NCI-H748 treated with DMSO at 0.1 percent for 48 hours (cell line): Measurements from ENCODE around the gene U2AF2.

Experiments used
- DNase-seq: peaks from one replicate; lab custom pipeline; 2025; lab: John Stamatoyannopoulos, UW

The U2AF2 gene

GRCh38 chr19:55621673-55622231, 33.1 kb upstream of the U2AF2 start:
- DNase-seq, result no peak

- DNase-seq, result no peak
These were observed 32.4 kb upstream of the U2AF2 start for GRCh38 chr19:55622242-55622969.

GRCh38 chr19:55623130-55623529, 31.7 kb upstream of the U2AF2 start:
- DNase-seq, result no peak

GRCh38 chr19:55623561-55623960, 31.3 kb upstream of the U2AF2 start:
- no peak for DNase-seq

- DNase-seq, result peak; percentile 94
These were observed 30.5 kb upstream of the U2AF2 start, which contains the start of gene ZNF784 for GRCh38 chr19:55624109-55625003. Gene ZNF784, minus strand, starts transcription at chr19:55624566. Its CDS starts 5 bp downstream, at chr19:55624561.

- DNase-seq, result no peak
These were observed 29.9 kb upstream of the U2AF2 start for GRCh38 chr19:55625004-55625326.

- no peak for DNase-seq
These were observed 28.5 kb upstream of the U2AF2 start for GRCh38 chr19:55626350-55626749.

GRCh38 chr19:55632463-55632834, 22.4 kb upstream of the U2AF2 start:
- DNase-seq, result peak; percentile 85

- DNase-seq, result no peak
These were observed 21.0 kb upstream of the U2AF2 start for GRCh38 chr19:55633861-55634260.

GRCh38 chr19:55635334-55635717, 19.5 kb upstream of the U2AF2 start:
- no peak for DNase-seq

- no peak for DNase-seq
These were observed 18.9 kb upstream of the U2AF2 start for GRCh38 chr19:55635856-55636440.

GRCh38 chr19:55636723-55637122, 18.1 kb upstream of the U2AF2 start:
- DNase-seq, result no peak

GRCh38 chr19:55637534-55637933, 17.3 kb upstream of the U2AF2 start:
- no peak for DNase-seq

- DNase-seq, result no peak
These were observed 15.9 kb upstream of the U2AF2 start for GRCh38 chr19:55638864-55639359.

- peak; percentile 54 for DNase-seq
These were observed 14.7 kb upstream of the U2AF2 start for GRCh38 chr19:55640043-55640576.

GRCh38 chr19:55640577-55641425, 14.0 kb upstream of the U2AF2 start, which contains the start of gene ZNF580:
Gene ZNF580, plus strand, starts transcription at chr19:55641002. Its CDS starts 1,507 bp downstream, at chr19:55642509.
- peak; percentile 58 for DNase-seq

GRCh38 chr19:55641426-55642152, 13.2 kb upstream of the U2AF2 start:
- no peak for DNase-seq

GRCh38 chr19:55642153-55643002, 12.5 kb upstream of the U2AF2 start:
- DNase-seq, result peak; percentile 7
